DMS153 (cell line): ENCODE data around the gene HAGH.
A peak's percentile ranks its signal among the peaks of the same experiment; 100 is the strongest.

Source experiments
- DNase-seq: peaks from one replicate; lab custom pipeline; 2025; lab: John Stamatoyannopoulos, UW

The HAGH gene

GRCh38 chr16:1773703-1774447 is 52.8 kb downstream of the HAGH start:
- no peak for DNase-seq

- peak; percentile 68 for DNase-seq
Measured at GRCh38 chr16:1772908-1773702, 53.5 kb downstream of the HAGH start, which contains the start of gene MRPS34. Gene MRPS34 (minus strand): TSS chr16:1773134. CDS start chr16:1773119, 15 bp downstream.

- no peak for DNase-seq
Measured at GRCh38 chr16:1772362-1772907, 54.2 kb downstream of the HAGH start, which contains the start of gene EME2. Gene EME2 (plus strand): TSS chr16:1772810. CDS start chr16:1773228, 418 bp downstream.

GRCh38 chr16:1771864-1772361 is 54.7 kb downstream of the HAGH start:
- no peak for DNase-seq

GRCh38 chr16:1771188-1771863 is 55.3 kb downstream of the HAGH start, which contains the start of gene NME3:
Gene NME3 (minus strand): TSS chr16:1771543. CDS start chr16:1771534, 9 bp downstream.
- DNase-seq = no peak

GRCh38 chr16:1770328-1771187 is 56.1 kb downstream of the HAGH start:
- peak; percentile 85 for DNase-seq

GRCh38 chr16:1769402-1770300 is 57.0 kb downstream of the HAGH start:
- no peak for DNase-seq

- no peak for DNase-seq
Measured at GRCh38 chr16:1768767-1769401, 57.7 kb downstream of the HAGH start.

- DNase-seq = no peak
Measured at GRCh38 chr16:1768061-1768766, 58.4 kb downstream of the HAGH start.

GRCh38 chr16:1767116-1767994 is 59.3 kb downstream of the HAGH start:
- DNase-seq = no peak

GRCh38 chr16:1766701-1767100 is 59.9 kb downstream of the HAGH start:
- DNase-seq = no peak

- DNase-seq = no peak
Measured at GRCh38 chr16:1766231-1766630, 60.4 kb downstream of the HAGH start.

GRCh38 chr16:1765826-1766225 is 60.8 kb downstream of the HAGH start:
- no peak for DNase-seq

- DNase-seq = no peak
Measured at GRCh38 chr16:1764971-1765370, 61.7 kb downstream of the HAGH start.

GRCh38 chr16:1763521-1764511 is 62.8 kb downstream of the HAGH start:
- no peak for DNase-seq

- DNase-seq = no peak
Measured at GRCh38 chr16:1762879-1763520, 63.6 kb downstream of the HAGH start.
